Gastrocnemius medialis (tissue), 4 donors: ENCODE measurements around the gene GABRB3. TPM values are rescaled to one million over a fixed set of nuclear protein-coding genes. Genes with fewer than 3 reads are reported as not detected.

ENCODE experiments used
- ATAC-seq, 2 donors: fragments of 150-250 bp; one replicate each; pipeline ENCODE4 v1.9.1; 2016
- DNase-seq, 2 donors: peaks; one replicate each; pipeline ENCODE4 v3.0.0-alpha.2; 2019
- H3K27ac ChIP-seq, 4 donors: fragments of 200-600 bp; sonication (generic); 1 replicate in 1 of 4; 2 replicates in 3 of 4; pipeline ENCODE4 v1.5.1; 2016 to 2018; ENCODE audit warnings: mild to moderate bottlenecking in 2 of 4, moderate library complexity in 1 of 4
- H3K27me3 ChIP-seq, 3 donors: fragments of 200-600 bp; sonication (generic) in 2 of 3; 1 replicate in 1 of 3; 2 replicates in 2 of 3; pipeline versions ENCODE4 v1.5.1 to v1.6.0; 2016 to 2019; ENCODE audit warnings: mild to moderate bottlenecking in 1 of 3, moderate library complexity in 1 of 3
- H3K36me3 ChIP-seq, 2 donors: fragments of 200-600 bp; sonication (generic) in 1 of 2; one replicate each; pipeline ENCODE4 v1.5.1; 2017 to 2018
- H3K4me1 ChIP-seq, 2 donors: fragments of 200-600 bp; sonication (generic) in 1 of 2; one replicate each; pipeline ENCODE4 v1.5.1; 2016 to 2017; ENCODE audit warnings: mild to moderate bottlenecking in 2 of 2
- H3K4me3 ChIP-seq, 4 donors: fragments of 200-600 bp; sonication (generic) in 3 of 4; 1 replicate in 1 of 4; 2 replicates in 3 of 4; pipeline ENCODE4 v1.5.1; 2016 to 2019; ENCODE audit warnings: mild to moderate bottlenecking in 2 of 4
- H3K9me3 ChIP-seq, 3 donors: fragments of 200-600 bp; sonication (generic) in 2 of 3; 1 replicate in 1 of 3; 2 replicates in 2 of 3; pipeline ENCODE4 v1.5.1; 2016 to 2019
- POLR2A ChIP-seq, 2 donors: fragments of 450-650 bp; IDR thresholded peaks; one replicate each; pipeline ENCODE4 v1.6.1; 2017; ENCODE audit warnings: antibody characterized with exemption in 2 of 2, mild to moderate bottlenecking in 2 of 2, moderate library complexity in 2 of 2
- in situ Hi-C, 4 donors: fragments of 200-750 bp; cut with MboI; loops; one replicate each; pipeline versions ENCODE4 v1.15.0 to v1.8.0; 2017; ENCODE audit warnings: low sequenced_read_pairs in 4 of 4
- intact Hi-C: fragments of 100-400 bp; cut with DNase I; formaldehyde crosslinking; loops from one replicate; pipeline ENCODE4 v1.15.1; 2023; ENCODE audit warnings: low total_unique reads
- total RNA-seq, 4 donors: library from RNA; depleted of rRNA; stranded (reverse); fragments of >200 nt; gene quantifications; one replicate each; pipeline versions ENCODE4 v1.1.0 to v1.2.3, GENCODE V29; 2016
- TF ChIP-seq, protein P1 (sequence below), 5 experiments: fragments of 450-650 bp in 3 of 5; fragments of 200-600 bp in 2 of 5; sonication (generic) in 2 of 5; IDR thresholded peaks in 4 of 5; conservative IDR thresholded peaks in 1 of 5; 1 replicate in 4 of 5; 2 replicates in 1 of 5; pipeline ENCODE4 v1.5.1; 2016 to 2019; ENCODE audit warnings: antibody characterized with exemption in 5 of 5, mild to moderate bottlenecking in 3 of 5, moderate library complexity in 3 of 5

Gene GABRB3
- total RNA-seq, 4 donors from 2014 or later, result 0.23 to 0.91 (median 0.35) TPM

DNA sequence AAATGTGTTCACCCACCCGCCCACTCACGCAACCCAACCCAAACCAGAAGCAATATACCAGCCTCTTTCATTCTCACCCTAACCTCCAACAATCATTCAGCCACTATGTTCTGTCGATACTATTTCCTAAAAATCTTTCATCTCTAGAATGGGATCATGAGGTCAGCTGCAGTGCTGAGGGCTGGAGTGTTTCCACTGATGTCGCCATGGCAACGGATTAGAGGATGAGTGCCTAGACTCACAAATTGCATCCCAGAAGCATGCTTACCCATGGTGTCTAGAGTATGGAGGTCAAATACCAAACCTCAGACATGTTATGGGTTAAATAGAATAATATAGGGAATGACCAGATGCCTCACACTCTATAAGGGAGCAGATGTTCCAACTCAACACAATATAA, 138.5 kb downstream of the GABRB3 start:
- ATAC-seq (no peak), DNase-seq (no peak)
- intact Hi-C loops, result no loop called here
- H3K4me3 ChIP-seq, result no peak overlapping the region
- no peak overlapping the region for H3K27ac ChIP-seq
- in situ Hi-C loops, result loop anchor here in 1 of 4 donors (25.0 kb wide), 1 partner anchor 97 kb away; no protein-coding TSS in a partner anchor
- TF ChIP-seq, protein P1, sequence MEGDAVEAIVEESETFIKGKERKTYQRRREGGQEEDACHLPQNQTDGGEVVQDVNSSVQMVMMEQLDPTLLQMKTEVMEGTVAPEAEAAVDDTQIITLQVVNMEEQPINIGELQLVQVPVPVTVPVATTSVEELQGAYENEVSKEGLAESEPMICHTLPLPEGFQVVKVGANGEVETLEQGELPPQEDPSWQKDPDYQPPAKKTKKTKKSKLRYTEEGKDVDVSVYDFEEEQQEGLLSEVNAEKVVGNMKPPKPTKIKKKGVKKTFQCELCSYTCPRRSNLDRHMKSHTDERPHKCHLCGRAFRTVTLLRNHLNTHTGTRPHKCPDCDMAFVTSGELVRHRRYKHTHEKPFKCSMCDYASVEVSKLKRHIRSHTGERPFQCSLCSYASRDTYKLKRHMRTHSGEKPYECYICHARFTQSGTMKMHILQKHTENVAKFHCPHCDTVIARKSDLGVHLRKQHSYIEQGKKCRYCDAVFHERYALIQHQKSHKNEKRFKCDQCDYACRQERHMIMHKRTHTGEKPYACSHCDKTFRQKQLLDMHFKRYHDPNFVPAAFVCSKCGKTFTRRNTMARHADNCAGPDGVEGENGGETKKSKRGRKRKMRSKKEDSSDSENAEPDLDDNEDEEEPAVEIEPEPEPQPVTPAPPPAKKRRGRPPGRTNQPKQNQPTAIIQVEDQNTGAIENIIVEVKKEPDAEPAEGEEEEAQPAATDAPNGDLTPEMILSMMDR (IDR thresholded peaks at IDR 0.05 in 4 of 5, conservative IDR thresholded peaks at IDR 0.05 in 1 of 5), result no peak
- no peak for TF ChIP-seq POLR2A (IDR thresholded peaks at IDR 0.05)
- H3K27me3 ChIP-seq, result no peaks in the 10 kb centered on the region
- no peaks in the 10 kb centered on the region for H3K9me3 ChIP-seq
- no peaks in the 10 kb centered on the region for H3K4me1 ChIP-seq
- H3K36me3 ChIP-seq, result no peaks in the 10 kb centered on the region

GRCh38 chr15:26632500-26632899, 140.4 kb downstream of the GABRB3 start:
- H3K27ac ChIP-seq, result no peak overlapping the region
- no peaks in the 10 kb centered on the region for H3K36me3 ChIP-seq
- H3K9me3 ChIP-seq, result no peaks in the 10 kb centered on the region
- ATAC-seq (no peak), DNase-seq (no peak)
- no peaks in the 10 kb centered on the region for H3K4me1 ChIP-seq
- no peaks in the 10 kb centered on the region for H3K27me3 ChIP-seq
- no peak for TF ChIP-seq POLR2A (IDR thresholded peaks at IDR 0.05)
- TF ChIP-seq, protein P1 (IDR thresholded peaks at IDR 0.05 in 4 of 5, conservative IDR thresholded peaks at IDR 0.05 in 1 of 5), result no peak
- no peak overlapping the region for H3K4me3 ChIP-seq
- intact Hi-C loops (no loop called here), in situ Hi-C loops (loop anchor here in 1 of 4 donors (25.0 kb wide), 1 partner anchor 95 kb away; no protein-coding TSS in a partner anchor)

- no peak for DNase-seq
- Histone ChIP-seq H3K27ac (no peak overlapping the region), H3K4me1 (no peaks in the 10 kb centered on the region), H3K4me3 (no peak overlapping the region), H3K36me3 (no peaks in the 10 kb centered on the region), H3K27me3 (no peaks in the 10 kb centered on the region), H3K9me3 (no peaks in the 10 kb centered on the region)
- intact Hi-C loops (no loop called here), in situ Hi-C loops (loop anchor here in 1 of 4 donors (25.0 kb wide), 1 partner anchor 95 kb away; no protein-coding TSS in a partner anchor)
- no peak for ATAC-seq
- TF ChIP-seq, protein P1 (IDR thresholded peaks at IDR 0.05 in 4 of 5, conservative IDR thresholded peaks at IDR 0.05 in 1 of 5), result no peak
- TF ChIP-seq POLR2A (IDR thresholded peaks at IDR 0.05), result no peak
These were observed 141.0 kb downstream of the GABRB3 start for GRCh38 chr15:26631894-26632293.

DNA sequence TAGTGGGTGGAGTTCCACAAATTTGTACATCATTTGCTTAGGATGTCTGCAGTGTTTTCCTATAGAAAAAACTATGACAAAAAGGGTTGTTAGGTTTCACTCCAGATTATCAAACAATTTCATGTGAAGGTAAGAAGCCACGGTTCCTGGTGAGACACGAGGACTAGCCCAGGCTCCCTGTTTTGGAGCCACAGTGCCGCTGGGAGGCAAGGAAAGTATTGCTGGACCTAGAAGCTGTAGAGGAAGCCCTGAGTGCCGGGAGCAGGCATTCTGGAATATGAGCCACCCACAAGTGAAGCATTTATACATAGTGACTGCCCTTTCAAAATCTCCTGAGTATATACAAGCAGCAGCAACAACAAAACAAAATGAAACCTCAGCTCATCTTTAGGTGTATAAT, 142.0 kb downstream of the GABRB3 start:
- Histone ChIP-seq H3K4me1 (no peaks in the 10 kb centered on the region), H3K4me3 (no peak overlapping the region), H3K36me3 (no peaks in the 10 kb centered on the region), H3K9me3 (no peaks in the 10 kb centered on the region), H3K27me3 (no peaks in the 10 kb centered on the region), H3K27ac (no peak overlapping the region)
- ATAC-seq, result no peak
- intact Hi-C loops, result no loop called here
- in situ Hi-C loops, result loop anchor here in 1 of 4 donors (25.0 kb wide), 1 partner anchor 94 kb away; no protein-coding TSS in a partner anchor
- DNase-seq, result no peak
- no peak for TF ChIP-seq POLR2A (IDR thresholded peaks at IDR 0.05)
- TF ChIP-seq, protein P1 (IDR thresholded peaks at IDR 0.05 in 4 of 5, conservative IDR thresholded peaks at IDR 0.05 in 1 of 5), result no peak
